IPS-20b (cell line): ENCODE measurements around the gene SLC35B3.
"Not testable (repeated sequence)": the region's sequence is repeated elsewhere in the genome, so short reads cannot be mapped to it uniquely, and the experiment has no call there.

Source experiments
- H3K27ac ChIP-seq: one replicate; pipeline ENCODE4 v1.5.1; 2013; ENCODE audit warnings: low read length
- H3K27me3 ChIP-seq: 2 replicates; pipeline ENCODE4 v1.6.1; 2013; ENCODE audit warnings: mild to moderate bottlenecking, low read length, inconsistent platforms; ENCODE audit not compliant: insufficient read depth
- H3K36me3 ChIP-seq: 2 replicates; pipeline ENCODE4 v1.6.1; 2013; ENCODE audit warnings: low read depth, mild to moderate bottlenecking, inconsistent platforms, low read length, moderate library complexity; ENCODE audit not compliant: insufficient read depth
- H3K4me1 ChIP-seq: 2 replicates; pipeline ENCODE4 v1.6.1; 2013; ENCODE audit warnings: mild to moderate bottlenecking, control low read depth, inconsistent platforms, low read length, moderate library complexity; ENCODE audit not compliant: insufficient read depth
- H3K4me3 ChIP-seq: 2 replicates; pipeline ENCODE4 v1.5.1; 2013; ENCODE audit warnings: mild to moderate bottlenecking, low read length, inconsistent platforms
- H3K9ac ChIP-seq: 2 replicates; pipeline ENCODE4 v1.6.1; 2013; ENCODE audit warnings: low read depth, mild to moderate bottlenecking, inconsistent platforms, low read length, moderate library complexity
- H3K9me3 ChIP-seq: 2 replicates; pipeline ENCODE4 v1.6.1; 2013; ENCODE audit warnings: mild to moderate bottlenecking, low read depth, low read length, inconsistent platforms; ENCODE audit not compliant: insufficient read depth

SLC35B3 gene

DNA sequence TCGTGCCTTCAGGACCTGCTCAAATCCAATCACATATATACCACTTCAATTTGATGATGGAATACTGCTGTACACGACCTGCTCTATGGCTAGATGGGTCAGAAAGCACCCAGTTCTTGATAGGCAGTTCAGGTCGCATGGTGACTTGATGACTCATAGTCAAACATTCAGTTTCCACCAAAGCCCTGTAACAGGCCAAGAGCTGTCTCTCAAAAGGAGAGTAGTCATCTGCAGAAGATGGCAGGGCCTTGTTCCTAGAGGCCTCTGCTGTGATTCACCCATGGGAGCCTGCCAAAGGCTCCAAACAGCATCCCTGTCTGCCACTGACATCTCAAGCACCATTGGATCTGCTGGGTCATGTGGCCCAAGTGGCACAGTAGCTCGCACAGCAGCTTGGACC is 29.4 kb downstream of the SLC35B3 start:
- H3K4me3 ChIP-seq, H3K9ac ChIP-seq, H3K27ac ChIP-seq, H3K9me3 ChIP-seq, H3K27me3 ChIP-seq, H3K4me1 ChIP-seq, H3K36me3 ChIP-seq: not testable (repeated sequence)

DNA sequence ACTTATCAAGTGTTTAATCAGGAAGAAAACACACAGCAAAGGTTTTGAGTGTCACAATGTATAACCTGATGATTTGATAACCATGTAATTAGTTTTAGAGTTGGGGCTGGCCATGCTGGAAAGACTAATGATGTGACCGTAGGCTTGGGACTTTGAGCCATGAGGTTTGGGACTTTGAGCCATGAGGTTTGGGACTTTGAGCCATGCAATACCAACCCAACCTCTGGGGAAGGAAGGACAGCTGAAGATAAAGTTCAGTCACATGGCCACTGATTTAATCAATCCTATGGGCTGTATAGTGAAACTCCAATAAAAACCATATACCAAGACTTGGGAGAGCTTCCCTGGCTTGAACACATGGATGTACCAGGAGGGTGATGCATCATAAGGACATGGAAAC is 32.8 kb downstream of the SLC35B3 start:
- Histone ChIP-seq H3K27ac (no peak overlapping the region), H3K9ac (no peak overlapping the region), H3K9me3 (no peaks in the 10 kb centered on the region), H3K36me3 (no peaks in the 10 kb centered on the region), H3K4me3 (no peak overlapping the region), H3K27me3 (no peaks in the 10 kb centered on the region), H3K4me1 (no peaks in the 10 kb centered on the region)

DNA sequence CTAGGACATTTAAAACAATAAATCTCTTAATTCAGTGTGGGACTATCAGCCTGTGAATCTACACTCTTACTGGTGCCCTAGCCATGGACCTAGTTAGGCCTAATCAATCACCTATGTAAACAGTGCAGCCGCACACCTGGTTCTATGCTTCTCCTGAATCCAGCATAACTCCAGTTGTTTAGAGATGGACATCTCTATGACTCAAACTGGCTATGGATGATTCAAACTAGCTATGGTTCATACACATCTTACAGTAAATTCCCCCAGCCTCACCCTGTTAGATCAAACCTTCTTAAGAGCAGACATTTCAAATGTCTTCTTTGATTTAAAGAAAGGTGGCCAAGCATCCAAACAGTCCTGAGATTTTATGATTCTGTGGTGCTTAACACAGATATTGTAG is 34.7 kb downstream of the SLC35B3 start:
- Histone ChIP-seq H3K27ac (no peak overlapping the region), H3K4me1 (no peaks in the 10 kb centered on the region), H3K9ac (no peak overlapping the region), H3K9me3 (no peaks in the 10 kb centered on the region), H3K4me3 (no peak overlapping the region), H3K36me3 (no peaks in the 10 kb centered on the region), H3K27me3 (no peaks in the 10 kb centered on the region)

DNA sequence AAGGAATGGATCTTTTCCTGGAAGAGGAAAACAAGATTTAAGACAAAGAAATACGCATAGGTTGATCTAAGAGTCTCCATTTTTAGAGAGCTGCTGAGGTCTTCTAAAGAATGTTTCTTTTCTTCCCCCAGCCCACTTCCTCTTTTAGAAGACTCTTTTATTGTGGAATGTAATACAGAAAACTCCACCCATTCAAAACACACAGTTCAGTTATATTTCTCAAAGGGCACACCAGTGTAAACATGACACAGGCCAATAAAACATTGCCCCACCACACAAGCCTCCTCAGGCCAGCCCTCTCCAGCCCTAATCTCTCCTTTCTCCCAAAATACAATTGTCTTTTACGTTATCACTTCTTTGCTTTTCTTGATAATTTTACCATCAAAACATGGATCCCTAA is 42.8 kb downstream of the SLC35B3 start:
- no peak overlapping the region for H3K27ac ChIP-seq
- H3K27me3 ChIP-seq, result no peaks in the 10 kb centered on the region
- no peak overlapping the region for H3K4me3 ChIP-seq
- no peaks in the 10 kb centered on the region for H3K9me3 ChIP-seq
- H3K9ac ChIP-seq, result no peak overlapping the region
- no peaks in the 10 kb centered on the region for H3K36me3 ChIP-seq
- H3K4me1 ChIP-seq, result no peaks in the 10 kb centered on the region

DNA sequence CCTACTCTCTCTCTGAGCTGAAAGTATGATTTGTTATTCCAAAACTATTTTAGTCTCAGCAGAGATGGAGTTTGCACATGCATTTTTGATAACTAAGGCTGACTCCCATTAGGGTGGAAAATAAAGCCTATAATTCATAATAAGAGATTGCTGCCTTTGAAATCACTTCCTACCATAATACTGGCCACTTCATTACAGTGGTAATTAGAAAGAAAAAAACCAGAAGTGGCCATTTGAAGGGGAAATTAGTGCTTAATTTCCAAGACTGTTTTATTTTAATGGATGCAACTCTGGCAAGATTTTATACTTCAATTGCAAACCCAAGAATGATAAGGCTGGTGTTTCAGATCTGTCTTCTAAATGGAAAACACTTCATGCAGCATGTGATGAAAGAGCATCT is 43.4 kb downstream of the SLC35B3 start:
- Histone ChIP-seq H3K4me1 (no peaks in the 10 kb centered on the region), H3K4me3 (no peak overlapping the region), H3K27me3 (no peaks in the 10 kb centered on the region), H3K9ac (no peak overlapping the region), H3K9me3 (no peaks in the 10 kb centered on the region), H3K27ac (no peak overlapping the region), H3K36me3 (no peaks in the 10 kb centered on the region)

DNA sequence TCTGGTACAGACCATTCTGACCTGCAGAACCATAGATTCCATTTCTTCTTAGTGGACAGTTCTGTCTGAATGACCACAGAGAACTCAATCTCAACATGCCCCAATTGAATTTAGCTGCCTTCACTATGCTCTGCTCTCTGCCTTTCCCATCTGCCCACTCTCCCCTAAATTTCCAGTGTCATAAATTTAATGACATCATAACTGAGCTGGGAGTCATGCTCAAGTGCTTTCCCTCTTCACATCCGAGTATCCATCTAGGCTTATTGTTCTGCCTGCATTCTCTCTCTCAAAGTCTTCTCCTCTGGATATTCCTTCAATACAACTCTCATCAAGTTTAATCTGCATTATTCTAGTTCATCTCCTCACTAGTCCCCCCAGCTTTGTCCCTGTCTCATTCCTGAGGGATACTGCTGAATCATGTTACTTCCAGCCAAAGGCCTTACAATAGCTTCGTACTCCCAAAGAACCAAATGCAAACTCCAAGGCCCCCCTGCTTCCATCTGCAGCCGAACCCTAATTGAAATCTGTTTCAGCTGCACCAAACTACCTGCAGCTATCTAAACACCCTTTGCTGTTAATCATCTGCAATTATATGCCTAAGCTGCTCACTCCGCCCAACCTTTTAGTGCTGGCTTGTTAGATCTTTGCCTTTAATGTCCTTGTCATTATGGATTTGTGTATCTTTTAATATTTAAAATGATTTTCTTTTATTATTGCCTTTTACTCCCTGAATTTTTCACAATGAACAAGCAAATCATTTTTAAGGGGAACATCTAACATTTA is 46.1 kb downstream of the SLC35B3 start:
- Histone ChIP-seq H3K9ac (no peak overlapping the region), H3K27me3 (no peaks in the 10 kb centered on the region), H3K36me3 (no peaks in the 10 kb centered on the region), H3K4me3 (no peak overlapping the region), H3K9me3 (no peaks in the 10 kb centered on the region), H3K4me1 (peaks cover 7% of the 10 kb centered on the region; the same call in 1 of the 2 replicates), H3K27ac (no peak overlapping the region)

DNA sequence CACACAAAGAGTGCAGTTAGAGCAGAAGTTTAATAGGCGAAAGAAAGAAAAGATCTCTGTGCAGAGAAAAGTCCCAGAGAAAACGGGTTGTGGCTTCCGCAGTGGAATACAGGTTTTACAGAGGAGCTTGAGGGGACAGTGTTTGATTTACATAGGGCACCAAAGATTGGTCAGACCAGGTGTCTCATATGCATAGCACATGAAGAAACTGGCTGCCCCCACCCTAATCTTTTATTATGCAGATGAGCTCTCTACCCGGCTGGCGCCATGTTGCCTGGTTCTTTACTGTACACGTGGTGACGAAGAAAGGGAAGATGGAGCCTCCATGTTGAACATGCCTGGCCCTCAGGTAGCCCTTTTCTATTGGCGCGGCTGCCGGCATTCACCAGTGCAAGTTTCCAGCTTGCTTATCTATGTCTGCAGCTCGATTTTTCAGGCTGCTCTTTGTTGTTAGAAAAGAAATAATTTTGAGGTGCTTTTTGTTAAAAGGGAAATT is 47.4 kb downstream of the SLC35B3 start:
- no peaks in the 10 kb centered on the region for H3K9me3 ChIP-seq
- H3K27me3 ChIP-seq, result no peaks in the 10 kb centered on the region
- H3K27ac ChIP-seq, result no peak overlapping the region
- H3K4me3 ChIP-seq, result no peak overlapping the region
- no peaks in the 10 kb centered on the region for H3K36me3 ChIP-seq
- no peak overlapping the region for H3K9ac ChIP-seq
- H3K4me1 ChIP-seq, result peaks cover 13% of the 10 kb centered on the region; the same call in 1 of the 2 replicates

DNA sequence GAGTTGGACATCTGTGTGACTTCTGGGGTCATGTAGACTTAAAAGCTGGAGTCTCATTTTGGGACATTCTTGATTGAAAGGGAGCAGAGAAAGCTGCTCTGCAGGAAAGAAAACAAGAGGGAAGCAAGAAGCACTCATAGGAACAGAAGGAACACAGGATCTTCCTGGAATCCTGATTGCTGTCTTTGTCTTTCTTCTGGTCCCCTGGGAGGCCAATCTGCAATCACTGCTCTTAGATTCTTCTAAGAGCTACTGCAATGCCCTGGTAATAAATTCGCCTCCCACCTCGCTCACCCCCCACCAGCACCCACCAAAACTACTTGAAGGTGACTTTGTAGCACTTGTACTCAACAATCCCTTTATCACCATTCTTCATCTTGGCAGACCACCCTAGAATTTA is 51.8 kb downstream of the SLC35B3 start:
- H3K27ac ChIP-seq, result no peak overlapping the region
- H3K36me3 ChIP-seq, result no peaks in the 10 kb centered on the region
- H3K4me1 ChIP-seq, result peaks cover 20% of the 10 kb centered on the region; the same call in 1 of the 2 replicates
- no peaks in the 10 kb centered on the region for H3K9me3 ChIP-seq
- H3K27me3 ChIP-seq, result no peaks in the 10 kb centered on the region
- H3K9ac ChIP-seq, result no peak overlapping the region
- H3K4me3 ChIP-seq, result no peak overlapping the region; the same call in 1 of the 2 replicates

DNA sequence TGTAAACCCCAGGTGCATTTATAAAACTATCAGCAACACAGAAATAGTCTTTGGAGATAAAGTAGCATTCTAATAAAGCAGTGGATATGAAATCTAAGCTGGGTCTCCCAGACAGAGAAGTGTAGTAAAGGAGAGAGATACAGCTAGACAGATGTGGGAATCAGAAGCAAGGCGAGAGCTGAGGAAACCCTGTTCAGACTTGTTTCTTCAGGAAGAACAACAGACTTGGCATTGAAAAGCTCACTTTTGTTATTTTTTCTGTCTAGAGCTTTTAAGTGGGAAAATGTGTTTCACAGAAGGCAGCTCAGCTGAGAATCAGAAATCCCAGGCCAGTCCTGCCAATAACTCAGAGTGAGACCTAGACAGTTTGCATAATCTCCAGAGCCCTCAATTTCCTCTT is 52.9 kb downstream of the SLC35B3 start:
- Histone ChIP-seq H3K9me3 (no peaks in the 10 kb centered on the region), H3K27ac (no peak overlapping the region), H3K36me3 (no peaks in the 10 kb centered on the region), H3K27me3 (no peaks in the 10 kb centered on the region), H3K9ac (no peak overlapping the region), H3K4me3 (no peak overlapping the region), H3K4me1 (peaks cover 20% of the 10 kb centered on the region; the same call in 1 of the 2 replicates)

DNA sequence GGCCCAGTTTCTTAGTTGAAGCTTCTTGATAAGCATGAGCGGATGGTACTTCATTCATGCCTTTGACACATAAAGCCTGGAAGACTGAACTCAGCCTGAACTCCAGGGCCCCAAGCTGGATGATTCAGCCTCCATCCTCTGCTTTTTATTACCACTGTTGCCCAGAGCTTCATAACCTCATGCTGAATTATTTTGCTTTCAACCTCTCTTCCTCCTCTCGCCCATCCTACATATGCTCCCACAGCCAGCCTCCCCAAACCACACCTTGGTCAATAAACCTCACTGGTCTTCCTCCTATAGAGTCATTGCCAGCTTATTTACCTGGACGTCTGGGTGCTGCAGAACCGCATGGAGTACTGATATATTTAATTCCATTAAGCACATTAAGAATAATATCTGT is 59.4 kb downstream of the SLC35B3 start:
- Histone ChIP-seq H3K9me3 (no peaks in the 10 kb centered on the region), H3K36me3 (no peaks in the 10 kb centered on the region), H3K27ac (no peak overlapping the region), H3K4me3 (no peak overlapping the region), H3K9ac (no peak overlapping the region), H3K4me1 (peaks cover 6% of the 10 kb centered on the region; the same call in 1 of the 2 replicates), H3K27me3 (no peaks in the 10 kb centered on the region)
